Measurements from ENCODE around the gene MRPL40.

Gene MRPL40

GRCh38 chr22:19432133-19432851 lies at the start of gene MRPL40:
MRPL40 (plus strand) TSS chr22:19432545; CDS start chr22:19432555, 10 bp downstream.
- peak; percentile 66 to 82 for DNase-seq (ENCODE audit: low read depth in 1 of 2, low spot score in 1 of 2)

GRCh38 chr22:19383292-19383691 lies 49.1 kb upstream of the MRPL40 start:
- DNase-seq (ENCODE audit: low read depth in 1 of 2, low spot score in 1 of 2) = no peak

- no peak for DNase-seq (ENCODE audit: low read depth in 1 of 2, low spot score in 1 of 2)
These were observed 47.0 kb upstream of the MRPL40 start for GRCh38 chr22:19385221-19385906.

- DNase-seq (ENCODE audit: low read depth in 1 of 2, low spot score in 1 of 2) = no peak
These were observed 46.1 kb upstream of the MRPL40 start for GRCh38 chr22:19386248-19386647.

GRCh38 chr22:19387038-19387437 lies 45.3 kb upstream of the MRPL40 start:
- DNase-seq (ENCODE audit: low read depth in 1 of 2, low spot score in 1 of 2) = no peak

- DNase-seq (ENCODE audit: low read depth in 1 of 2, low spot score in 1 of 2) = no peak
These were observed 44.8 kb upstream of the MRPL40 start for GRCh38 chr22:19387575-19387974.

GRCh38 chr22:19393704-19394103 lies 38.6 kb upstream of the MRPL40 start:
- DNase-seq (ENCODE audit: low read depth in 1 of 2, low spot score in 1 of 2) = no peak

GRCh38 chr22:19394274-19395050 lies 37.9 kb upstream of the MRPL40 start:
- DNase-seq (ENCODE audit: low read depth in 1 of 2, low spot score in 1 of 2) = no peak

GRCh38 chr22:19395276-19395675 lies 37.1 kb upstream of the MRPL40 start:
- no peak for DNase-seq (ENCODE audit: low read depth in 1 of 2, low spot score in 1 of 2)

- no peak for DNase-seq (ENCODE audit: low read depth in 1 of 2, low spot score in 1 of 2)
These were observed 35.8 kb upstream of the MRPL40 start for GRCh38 chr22:19396561-19396933.

- no peak for DNase-seq (ENCODE audit: low read depth in 1 of 2, low spot score in 1 of 2)
These were observed 35.2 kb upstream of the MRPL40 start for GRCh38 chr22:19396934-19397733.

GRCh38 chr22:19397734-19398104 lies 34.6 kb upstream of the MRPL40 start:
- no peak for DNase-seq (ENCODE audit: low read depth in 1 of 2, low spot score in 1 of 2)

GRCh38 chr22:19398206-19398605 lies 34.1 kb upstream of the MRPL40 start:
- DNase-seq (ENCODE audit: low read depth in 1 of 2, low spot score in 1 of 2) = no peak

- no peak for DNase-seq (ENCODE audit: low read depth in 1 of 2, low spot score in 1 of 2)
These were observed 33.7 kb upstream of the MRPL40 start for GRCh38 chr22:19398652-19399051.

GRCh38 chr22:19400881-19401280 lies 31.5 kb upstream of the MRPL40 start:
- no peak for DNase-seq (ENCODE audit: low read depth in 1 of 2, low spot score in 1 of 2)

- no peak for DNase-seq (ENCODE audit: low read depth in 1 of 2, low spot score in 1 of 2)
These were observed 30.9 kb upstream of the MRPL40 start for GRCh38 chr22:19401483-19401882.

- DNase-seq (ENCODE audit: low read depth in 1 of 2, low spot score in 1 of 2) = no peak
These were observed 29.6 kb upstream of the MRPL40 start for GRCh38 chr22:19402642-19403191.

- DNase-seq (ENCODE audit: low read depth in 1 of 2, low spot score in 1 of 2) = no peak
These were observed 27.7 kb upstream of the MRPL40 start for GRCh38 chr22:19404676-19405075.

GRCh38 chr22:19405133-19405532 lies 27.2 kb upstream of the MRPL40 start:
- no peak for DNase-seq (ENCODE audit: low read depth in 1 of 2, low spot score in 1 of 2)

- DNase-seq (ENCODE audit: low read depth in 1 of 2, low spot score in 1 of 2) = no peak
These were observed 26.7 kb upstream of the MRPL40 start for GRCh38 chr22:19405652-19406051.

GRCh38 chr22:19406281-19406811 lies 26.0 kb upstream of the MRPL40 start:
- no peak for DNase-seq (ENCODE audit: low read depth in 1 of 2, low spot score in 1 of 2)
